Left lung (tissue), 10 donors: Measurements from ENCODE around the gene ACAA1. TPM values are rescaled to one million over a fixed set of nuclear protein-coding genes. Genes with fewer than 3 reads are reported as not detected.
A peak's percentile ranks its signal among the peaks of the same experiment; 100 is the strongest.

Experiments
- ATAC-seq: fragments of 200-7000 bp; cut with Tn5 transposase; one replicate; pipeline ENCODE4 v1.9.1; 2020; ENCODE audit warnings: moderate library complexity
- DNase-seq, 4 donors: peaks; one replicate each; pipeline ENCODE4 v3.0.0-alpha.2; 2013 to 2020
- H3K27ac ChIP-seq, 2 donors: fragments of 200-600 bp; sonication (generic) in 1 of 2; one replicate each; pipeline versions ENCODE4 v1.5.0 to v1.8.0; 2020 to 2021
- H3K27me3 ChIP-seq, 2 donors: fragments of 200-600 bp; sonication (generic) in 1 of 2; one replicate each; pipeline versions ENCODE4 v1.5.0 to v1.8.0; 2020 to 2021
- H3K36me3 ChIP-seq, 2 donors: fragments of 200-600 bp; sonication (generic) in 1 of 2; one replicate each; pipeline versions ENCODE4 v1.5.0 to v1.8.0; 2020 to 2021
- H3K4me1 ChIP-seq, 2 donors: fragments of 200-600 bp; one replicate each; pipeline ENCODE4 v1.8.0; 2021
- H3K4me3 ChIP-seq, 2 donors: fragments of 200-600 bp; sonication (generic) in 1 of 2; one replicate each; pipeline versions ENCODE4 v1.5.0 to v1.8.0; 2020 to 2021; ENCODE audit warnings: mild to moderate bottlenecking in 1 of 2
- H3K9me3 ChIP-seq, 2 donors: fragments of 200-600 bp; sonication (generic) in 1 of 2; one replicate each; pipeline versions ENCODE4 v1.5.0 to v1.8.0; 2020 to 2021
- intact Hi-C, 2 donors: fragments of 100-400 bp; cut with DNase I; formaldehyde crosslinking; loops; one replicate each; pipeline versions ENCODE4 v1.11.2 to v1.14.2; 2022
- polyA plus RNA-seq, 6 donors: library from polyadenylated mRNA; unstranded; fragments of 120-200 nt; gene quantifications; one replicate each; pipeline ENCODE4 v1.2.1, GENCODE V29; 2013; ENCODE audit not compliant: insufficient read length in 6 of 6
- total RNA-seq, 2 donors: library from RNA; stranded (reverse); fragmentation: NEBNext Ultra II Directional; extraction: Animal tissue kit (Norgen Biotek cat#: 25700); gene quantifications; one replicate each; pipeline ENCODE4 v1.2.1, GENCODE V29; 2021
- TF ChIP-seq, protein P1 (sequence below), 2 donors: fragments of 200-600 bp; sonication (generic) in 1 of 2; IDR thresholded peaks; one replicate each; pipeline versions ENCODE4 v1.5.0 to v1.8.0; 2021; ENCODE audit warnings: antibody characterized with exemption in 2 of 2
- donor health status: DM: no; HTN: yes; CAD: no.
- donor health status: DM: no; HTN: no; CAD: no.

Gene ACAA1
- total and polyA plus RNA-seq, 8 donors: 54.3 to 106 (median 60.2) TPM

DNA sequence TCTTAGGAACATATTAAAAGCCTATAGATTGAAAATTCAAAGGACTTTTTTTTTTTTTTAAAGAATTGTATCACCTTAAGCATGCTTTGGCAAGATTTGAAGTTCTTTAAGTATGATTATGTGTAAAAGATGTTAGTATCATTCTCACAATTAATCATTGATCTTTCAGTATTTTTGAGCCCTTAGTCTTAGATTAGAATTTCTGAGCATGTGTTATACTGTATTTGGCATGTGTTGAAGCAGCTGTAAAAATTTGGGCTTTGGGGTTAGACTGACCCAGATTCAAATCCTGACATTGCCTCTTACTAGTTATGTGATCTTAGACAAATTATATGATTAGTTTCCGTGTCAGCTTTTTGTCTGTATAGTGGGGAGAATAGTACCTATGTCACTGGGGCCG is 34.7 kb upstream of the ACAA1 start:
- Histone ChIP-seq H3K27ac (no peak overlapping the region), H3K36me3 (no peaks in the 10 kb centered on the region), H3K27me3 (no peaks in the 10 kb centered on the region), H3K9me3 (no peaks in the 10 kb centered on the region), H3K4me3 (no peak overlapping the region), H3K4me1 (peaks cover 6 to 49% of the 10 kb centered on the region in 2 donors)
- intact Hi-C loops: no loop called here
- no peak for ATAC-seq
- TF ChIP-seq, protein P1, sequence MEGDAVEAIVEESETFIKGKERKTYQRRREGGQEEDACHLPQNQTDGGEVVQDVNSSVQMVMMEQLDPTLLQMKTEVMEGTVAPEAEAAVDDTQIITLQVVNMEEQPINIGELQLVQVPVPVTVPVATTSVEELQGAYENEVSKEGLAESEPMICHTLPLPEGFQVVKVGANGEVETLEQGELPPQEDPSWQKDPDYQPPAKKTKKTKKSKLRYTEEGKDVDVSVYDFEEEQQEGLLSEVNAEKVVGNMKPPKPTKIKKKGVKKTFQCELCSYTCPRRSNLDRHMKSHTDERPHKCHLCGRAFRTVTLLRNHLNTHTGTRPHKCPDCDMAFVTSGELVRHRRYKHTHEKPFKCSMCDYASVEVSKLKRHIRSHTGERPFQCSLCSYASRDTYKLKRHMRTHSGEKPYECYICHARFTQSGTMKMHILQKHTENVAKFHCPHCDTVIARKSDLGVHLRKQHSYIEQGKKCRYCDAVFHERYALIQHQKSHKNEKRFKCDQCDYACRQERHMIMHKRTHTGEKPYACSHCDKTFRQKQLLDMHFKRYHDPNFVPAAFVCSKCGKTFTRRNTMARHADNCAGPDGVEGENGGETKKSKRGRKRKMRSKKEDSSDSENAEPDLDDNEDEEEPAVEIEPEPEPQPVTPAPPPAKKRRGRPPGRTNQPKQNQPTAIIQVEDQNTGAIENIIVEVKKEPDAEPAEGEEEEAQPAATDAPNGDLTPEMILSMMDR (IDR thresholded peaks at IDR 0.05): no peak
- no peak for DNase-seq

DNA sequence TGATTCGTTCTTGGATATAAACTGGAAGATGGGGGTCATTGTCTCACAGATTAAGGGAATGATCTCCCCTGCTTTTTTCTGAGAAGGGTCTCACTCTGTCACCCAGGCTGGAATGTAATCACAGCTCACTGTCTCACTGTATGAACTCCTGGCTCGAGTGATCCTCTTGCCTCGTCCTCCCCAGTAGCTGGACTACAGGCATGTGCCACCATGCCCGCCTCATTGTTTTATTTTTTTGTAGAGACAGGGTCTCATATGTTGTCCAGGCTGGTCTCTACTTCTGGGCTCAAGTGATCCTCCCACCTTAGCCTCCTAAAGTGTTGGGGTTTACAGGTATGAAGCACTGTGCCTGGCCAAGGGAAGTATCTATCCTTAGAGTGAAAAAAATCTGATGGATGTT is 33.8 kb upstream of the ACAA1 start:
- Histone ChIP-seq H3K4me3 (no peak overlapping the region), H3K4me1 (peaks cover 9 to 55% of the 10 kb centered on the region in 2 donors)
- intact Hi-C loops: no loop called here

DNA sequence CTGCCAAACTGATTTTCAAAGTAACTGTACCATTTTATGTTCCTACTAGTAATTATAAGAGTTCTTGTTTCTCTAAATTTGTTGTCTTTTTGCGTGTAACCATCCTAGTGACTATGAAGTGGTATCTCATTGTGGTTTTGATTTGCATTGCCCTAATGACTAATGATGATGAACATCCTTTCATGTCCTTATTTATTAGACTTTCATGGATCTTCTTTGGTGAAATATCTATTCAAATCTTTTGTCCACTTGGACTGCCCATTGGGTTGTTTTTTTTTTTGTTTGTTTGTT is 32.0 kb upstream of the ACAA1 start:
- ATAC-seq: no peak
- no peaks in the 10 kb centered on the region for H3K36me3 ChIP-seq
- intact Hi-C loops: no loop called here

More for the DNA sequence above, 33.8 kb upstream of the ACAA1 start:
- no peaks in the 10 kb centered on the region for H3K27me3 ChIP-seq
- H3K36me3 ChIP-seq: no peaks in the 10 kb centered on the region
- H3K27ac ChIP-seq: no peak overlapping the region
- ATAC-seq (no peak), DNase-seq (no peak)
- no peaks in the 10 kb centered on the region for H3K9me3 ChIP-seq
- TF ChIP-seq, protein P1 (IDR thresholded peaks at IDR 0.05): no peak

DNA sequence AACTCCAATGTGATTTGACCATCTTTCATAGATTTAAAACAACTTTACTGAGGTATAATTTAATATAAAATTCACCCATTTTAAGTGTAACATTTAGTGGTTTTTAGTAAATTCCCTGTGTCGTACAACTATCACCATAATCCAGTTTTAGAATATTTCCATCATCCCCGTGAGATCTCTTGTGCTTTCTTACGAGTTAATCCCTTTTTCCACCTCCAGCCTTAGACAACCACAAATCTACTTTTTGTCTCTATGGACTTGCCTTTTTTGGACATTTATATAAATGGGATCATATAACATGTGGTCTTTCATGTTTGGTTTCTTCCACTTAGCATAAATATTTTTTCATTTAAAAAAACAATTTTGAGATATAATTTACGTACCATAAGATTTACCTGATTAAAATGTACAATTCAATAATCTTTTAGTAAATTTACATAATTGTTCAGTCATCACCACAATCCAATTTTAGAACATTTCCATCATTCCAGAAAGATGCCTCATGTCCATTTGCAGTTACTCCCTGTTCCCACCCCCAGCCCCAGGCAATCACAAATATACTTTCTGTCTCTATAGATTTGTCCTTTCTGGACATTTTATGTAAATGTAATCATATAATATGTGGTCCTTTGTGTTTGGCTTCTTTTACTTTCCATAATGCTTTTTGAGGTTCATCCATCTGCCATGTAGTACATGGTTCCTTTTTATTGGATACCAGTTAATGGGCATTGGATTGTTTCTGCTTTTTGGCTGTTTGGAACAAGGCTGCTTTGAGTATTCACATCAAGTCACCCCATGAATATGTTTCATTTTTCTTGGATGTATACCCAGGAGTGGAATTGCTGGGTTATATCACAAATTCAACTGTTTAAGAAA is 31.5 kb upstream of the ACAA1 start:
- no peak overlapping the region for H3K4me3 ChIP-seq
- intact Hi-C loops: no loop called here
- no peaks in the 10 kb centered on the region for H3K36me3 ChIP-seq
- peaks cover 9 to 50% of the 10 kb centered on the region in 2 donors for H3K4me1 ChIP-seq
- ATAC-seq (no peak), DNase-seq (no peak)
- TF ChIP-seq, protein P1 (IDR thresholded peaks at IDR 0.05): no peak
- H3K9me3 ChIP-seq: no peaks in the 10 kb centered on the region
- H3K27ac ChIP-seq: no peak overlapping the region
- H3K27me3 ChIP-seq: no peaks in the 10 kb centered on the region

More for the DNA sequence above, 32.0 kb upstream of the ACAA1 start:
- TF ChIP-seq, protein P1 (IDR thresholded peaks at IDR 0.05): no peak
- Histone ChIP-seq H3K27me3 (no peaks in the 10 kb centered on the region), H3K4me1 (peaks cover 9 to 51% of the 10 kb centered on the region in 2 donors), H3K9me3 (no peaks in the 10 kb centered on the region), H3K27ac (no peak overlapping the region), H3K4me3 (no peak overlapping the region)
- no peak for DNase-seq

DNA sequence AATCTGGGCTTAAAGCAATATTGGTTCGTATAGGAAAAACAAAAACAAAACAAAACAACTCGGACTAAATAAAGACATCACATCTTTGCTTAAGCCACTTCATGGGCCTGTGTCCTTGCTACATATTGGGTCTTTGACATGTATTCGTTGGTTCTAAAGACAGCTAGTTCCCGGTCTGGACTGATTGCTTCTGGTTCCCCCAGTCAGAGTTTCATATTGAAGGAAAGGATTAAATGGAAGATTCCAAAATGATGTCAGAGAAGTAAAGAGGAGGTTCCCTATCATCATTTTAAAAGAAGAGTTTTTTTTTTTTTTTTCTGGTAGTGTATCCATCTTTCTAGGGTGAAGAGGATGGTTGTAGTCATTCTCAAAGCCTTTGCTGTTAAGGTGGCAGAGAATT is 30.7 kb upstream of the ACAA1 start:
- Histone ChIP-seq H3K4me3 (peak overlapping the region in 1 of 2 donors; percentile 96), H3K27me3 (no peaks in the 10 kb centered on the region), H3K27ac (no peak overlapping the region), H3K36me3 (no peaks in the 10 kb centered on the region), H3K4me1 (peaks cover 9 to 42% of the 10 kb centered on the region in 2 donors), H3K9me3 (no peaks in the 10 kb centered on the region)
- intact Hi-C loops: no loop called here
- DNase-seq: no peak
- no peak for ATAC-seq
- TF ChIP-seq, protein P1 (IDR thresholded peaks at IDR 0.05): no peak
